ENCODE results near the gene TFF2. TPM values are rescaled to one million over a fixed set of nuclear protein-coding genes. Genes with fewer than 3 reads are reported as not detected.

TFF2 gene
- polyA plus RNA-seq, 4 donors: 0.21 to 5.0 (median 1.4) TPM; not detected in 1

GRCh38 chr21:42349420-42350317 lies 1.1 kb downstream of the TFF2 start:
- H3K36me3 ChIP-seq (ENCODE audit: control insufficient read depth in 3 of 3, insufficient read depth in 2 of 3, low read depth in 1 of 3, low read length in 3 of 3): no peaks in the 10 kb centered on the region
- H3K9me3 ChIP-seq (ENCODE audit: control insufficient read depth in 2 of 2, insufficient read depth in 1 of 2, low read depth in 1 of 2, low read length in 1 of 2): peaks cover 0 to 7% of the 10 kb centered on the region in 2 donors
- FAIRE-seq (no peak), DNase-seq (no peak)
- 83 to 87% (median 84%) methylated on average over 14 of the region's 14 CpGs for WGBS, 3 donors
- no peaks in the 10 kb centered on the region for H3K27me3 ChIP-seq (ENCODE audit: control insufficient read depth in 3 of 3, insufficient read depth in 3 of 3, low read length in 3 of 3)
- H3K4me1 ChIP-seq (ENCODE audit: control insufficient read depth in 3 of 3, insufficient read depth in 2 of 3, low read depth in 1 of 3, low read length in 2 of 3): peaks cover 0 to 7% (median 0%) of the 10 kb centered on the region in 3 donors
- no peak overlapping the region for H3K4me3 ChIP-seq (ENCODE audit: low read depth in 1 of 3, low read length in 3 of 3)
- H3K27ac ChIP-seq (ENCODE audit: low read depth in 1 of 3, low read length in 2 of 3): no peak overlapping the region

DNA sequence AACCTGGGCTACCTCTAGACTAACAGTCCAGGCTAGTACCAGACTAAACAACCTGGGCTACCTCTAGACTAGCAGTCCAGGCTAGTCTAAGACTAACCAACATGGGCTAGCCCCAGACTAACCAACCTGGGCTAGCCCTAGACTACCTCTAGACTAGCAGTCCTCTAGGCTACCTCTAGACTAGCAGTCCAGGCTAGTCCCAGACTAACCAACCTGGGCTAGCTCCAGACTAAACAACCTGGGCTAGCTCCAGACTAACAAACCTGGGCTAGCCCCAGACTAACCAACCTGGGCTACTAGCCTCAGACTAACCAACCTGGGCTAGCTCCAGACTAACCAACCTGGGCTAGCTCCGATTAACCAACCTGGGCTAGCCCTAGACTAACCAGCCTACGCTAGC lies 2.0 kb downstream of the TFF2 start:
- Histone ChIP-seq H3K36me3 (ENCODE audit: control insufficient read depth in 3 of 3, insufficient read depth in 2 of 3, low read depth in 1 of 3, low read length in 3 of 3) (no peaks in the 10 kb centered on the region), H3K4me3 (ENCODE audit: low read depth in 1 of 3, low read length in 3 of 3) (no peak overlapping the region), H3K9me3 (ENCODE audit: control insufficient read depth in 2 of 2, insufficient read depth in 1 of 2, low read depth in 1 of 2, low read length in 1 of 2) (peaks cover 0 to 2% of the 10 kb centered on the region in 2 donors), H3K27me3 (ENCODE audit: control insufficient read depth in 3 of 3, insufficient read depth in 3 of 3, low read length in 3 of 3) (no peaks in the 10 kb centered on the region), H3K27ac (ENCODE audit: low read depth in 1 of 3, low read length in 2 of 3) (no peak overlapping the region), H3K4me1 (ENCODE audit: control insufficient read depth in 3 of 3, insufficient read depth in 2 of 3, low read depth in 1 of 3, low read length in 2 of 3) (peaks cover 0 to 7% (median 0%) of the 10 kb centered on the region in 3 donors)
- FAIRE-seq: no peak
- WGBS, 3 donors: 97 to 100% (median 98%) methylated on average over 2 of the region's 2 CpGs
- DNase-seq: no peak

DNA sequence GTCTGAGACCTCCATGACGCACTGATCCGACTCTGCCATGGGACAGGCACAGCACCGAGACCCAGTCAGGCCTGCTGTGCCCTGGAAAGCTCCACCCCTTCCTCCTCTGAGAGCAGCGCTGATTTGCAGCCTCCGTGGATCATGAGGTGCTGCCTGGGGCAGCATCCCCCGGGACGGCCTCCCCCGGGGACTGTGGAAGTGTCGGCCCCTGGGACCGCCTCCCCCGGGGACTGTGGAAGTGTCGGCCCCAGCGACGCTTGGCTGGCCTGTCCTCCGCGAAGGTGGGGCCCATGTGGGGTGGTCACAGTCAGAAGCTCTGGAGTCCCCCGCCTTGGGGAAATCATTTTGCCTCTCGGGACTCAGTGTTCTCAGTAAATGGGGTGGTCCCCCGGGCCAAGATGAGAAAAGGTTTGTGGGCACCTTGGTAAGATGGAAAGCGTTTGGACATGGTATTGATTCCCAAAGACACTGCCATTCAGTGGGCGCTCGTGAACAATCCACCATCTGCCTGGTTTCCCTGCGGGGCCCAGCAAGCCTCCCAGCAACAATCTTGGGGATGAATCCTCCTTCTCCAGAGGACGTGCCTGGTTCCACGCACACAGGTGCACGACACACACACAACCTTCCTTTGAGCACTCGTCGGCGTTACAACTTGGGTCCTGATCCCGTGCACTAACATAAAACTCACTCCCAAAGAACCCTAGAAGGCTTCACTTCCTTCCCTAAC lies 3.0 kb downstream of the TFF2 start:
- FAIRE-seq: no peak
- DNase-seq: no peak
- H3K27ac ChIP-seq (ENCODE audit: low read depth in 1 of 3, low read length in 2 of 3): no peak overlapping the region
- H3K9me3 ChIP-seq (ENCODE audit: control insufficient read depth in 2 of 2, insufficient read depth in 1 of 2, low read depth in 1 of 2, low read length in 1 of 2): no peaks in the 10 kb centered on the region
- H3K4me3 ChIP-seq (ENCODE audit: low read depth in 1 of 3, low read length in 3 of 3): no peak overlapping the region
- H3K27me3 ChIP-seq (ENCODE audit: control insufficient read depth in 3 of 3, insufficient read depth in 3 of 3, low read length in 3 of 3): no peaks in the 10 kb centered on the region
- peaks cover 0 to 7% (median 0%) of the 10 kb centered on the region in 3 donors for H3K4me1 ChIP-seq (ENCODE audit: control insufficient read depth in 3 of 3, insufficient read depth in 2 of 3, low read depth in 1 of 3, low read length in 2 of 3)
- H3K36me3 ChIP-seq (ENCODE audit: control insufficient read depth in 3 of 3, insufficient read depth in 2 of 3, low read depth in 1 of 3, low read length in 3 of 3): no peaks in the 10 kb centered on the region
- WGBS, 3 donors: 89 to 93% (median 89%) methylated on average over 29 to 30 of the region's 30 CpGs

- Histone ChIP-seq H3K4me3 (ENCODE audit: low read depth in 1 of 3, low read length in 3 of 3) (no peak overlapping the region), H3K27ac (ENCODE audit: low read depth in 1 of 3, low read length in 2 of 3) (no peak overlapping the region), H3K36me3 (ENCODE audit: control insufficient read depth in 3 of 3, insufficient read depth in 2 of 3, low read depth in 1 of 3, low read length in 3 of 3) (no peaks in the 10 kb centered on the region), H3K4me1 (ENCODE audit: control insufficient read depth in 3 of 3, insufficient read depth in 2 of 3, low read depth in 1 of 3, low read length in 2 of 3) (peaks cover 0 to 7% (median 0%) of the 10 kb centered on the region in 3 donors), H3K27me3 (ENCODE audit: control insufficient read depth in 3 of 3, insufficient read depth in 3 of 3, low read length in 3 of 3) (no peaks in the 10 kb centered on the region), H3K9me3 (ENCODE audit: control insufficient read depth in 2 of 2, insufficient read depth in 1 of 2, low read depth in 1 of 2, low read length in 1 of 2) (no peaks in the 10 kb centered on the region)
- 89 to 92% (median 90%) methylated on average over 30 of the region's 30 CpGs for WGBS, 3 donors
- DNase-seq (no peak), FAIRE-seq (no peak)
These were observed 3.8 kb downstream of the TFF2 start for GRCh38 chr21:42346866-42347600.

- Histone ChIP-seq H3K4me3 (ENCODE audit: low read depth in 1 of 3, low read length in 3 of 3) (no peak overlapping the region), H3K36me3 (ENCODE audit: control insufficient read depth in 3 of 3, insufficient read depth in 2 of 3, low read depth in 1 of 3, low read length in 3 of 3) (no peaks in the 10 kb centered on the region), H3K27me3 (ENCODE audit: control insufficient read depth in 3 of 3, insufficient read depth in 3 of 3, low read length in 3 of 3) (no peaks in the 10 kb centered on the region), H3K27ac (ENCODE audit: low read depth in 1 of 3, low read length in 2 of 3) (no peak overlapping the region), H3K9me3 (ENCODE audit: control insufficient read depth in 2 of 2, insufficient read depth in 1 of 2, low read depth in 1 of 2, low read length in 1 of 2) (no peaks in the 10 kb centered on the region), H3K4me1 (ENCODE audit: control insufficient read depth in 3 of 3, insufficient read depth in 2 of 3, low read depth in 1 of 3, low read length in 2 of 3) (peaks cover 0 to 7% (median 0%) of the 10 kb centered on the region in 3 donors)
- WGBS, 3 donors: 91 to 92% (median 91%) methylated on average over 9 of the region's 9 CpGs
- no peak for DNase-seq
- no peak for FAIRE-seq
These were observed 4.4 kb downstream of the TFF2 start for GRCh38 chr21:42346441-42346840.

DNA sequence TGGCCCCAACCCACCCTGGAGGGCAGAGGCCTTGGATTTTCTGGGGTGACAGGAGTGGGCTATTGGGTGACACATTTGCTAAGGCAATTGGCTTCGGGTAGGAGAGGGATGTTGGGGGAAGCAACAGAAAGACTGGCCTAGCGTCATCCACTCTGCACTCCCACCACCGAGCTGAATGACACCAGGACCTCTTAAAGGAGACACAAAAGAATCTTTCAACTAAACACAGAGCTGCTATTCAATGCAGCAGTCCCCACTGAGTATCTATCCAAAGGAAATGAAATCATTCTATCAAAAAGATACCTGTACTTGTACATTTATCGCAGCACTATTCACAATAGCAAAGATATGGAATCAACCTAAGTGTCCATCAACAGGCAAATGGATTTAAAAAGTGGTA lies 6.2 kb downstream of the TFF2 start:
- Histone ChIP-seq H3K4me3 (ENCODE audit: low read depth in 1 of 3, low read length in 3 of 3) (no peak overlapping the region), H3K9me3 (ENCODE audit: control insufficient read depth in 2 of 2, insufficient read depth in 1 of 2, low read depth in 1 of 2, low read length in 1 of 2) (no peaks in the 10 kb centered on the region), H3K27me3 (ENCODE audit: control insufficient read depth in 3 of 3, insufficient read depth in 3 of 3, low read length in 3 of 3) (no peaks in the 10 kb centered on the region), H3K36me3 (ENCODE audit: control insufficient read depth in 3 of 3, insufficient read depth in 2 of 3, low read depth in 1 of 3, low read length in 3 of 3) (no peaks in the 10 kb centered on the region), H3K4me1 (ENCODE audit: control insufficient read depth in 3 of 3, insufficient read depth in 2 of 3, low read depth in 1 of 3, low read length in 2 of 3) (no peaks in the 10 kb centered on the region), H3K27ac (ENCODE audit: low read depth in 1 of 3, low read length in 2 of 3) (no peak overlapping the region)
- WGBS, 3 donors: 70 to 86% (median 83%) methylated on average over 4 of the region's 4 CpGs
- DNase-seq: no peak
- no peak for FAIRE-seq

- Histone ChIP-seq H3K4me1 (ENCODE audit: control insufficient read depth in 3 of 3, insufficient read depth in 2 of 3, low read depth in 1 of 3, low read length in 2 of 3) (no peaks in the 10 kb centered on the region), H3K36me3 (ENCODE audit: control insufficient read depth in 3 of 3, insufficient read depth in 2 of 3, low read depth in 1 of 3, low read length in 3 of 3) (no peaks in the 10 kb centered on the region), H3K9me3 (ENCODE audit: control insufficient read depth in 2 of 2, insufficient read depth in 1 of 2, low read depth in 1 of 2, low read length in 1 of 2) (no peaks in the 10 kb centered on the region), H3K27me3 (ENCODE audit: control insufficient read depth in 3 of 3, insufficient read depth in 3 of 3, low read length in 3 of 3) (no peaks in the 10 kb centered on the region), H3K27ac (ENCODE audit: low read depth in 1 of 3, low read length in 2 of 3) (no peak overlapping the region), H3K4me3 (ENCODE audit: low read depth in 1 of 3, low read length in 3 of 3) (no peak overlapping the region)
- WGBS, 3 donors: 89 to 93% (median 89%) methylated on average over 11 of the region's 11 CpGs
- DNase-seq (no peak), FAIRE-seq (no peak)
These were observed 6.8 kb downstream of the TFF2 start for GRCh38 chr21:42343963-42344510.

- H3K4me1 ChIP-seq (ENCODE audit: control insufficient read depth in 3 of 3, insufficient read depth in 2 of 3, low read depth in 1 of 3, low read length in 2 of 3): peaks cover 0 to under 1% (median 0%) of the 10 kb centered on the region in 3 donors
- no peak overlapping the region for H3K27ac ChIP-seq (ENCODE audit: low read depth in 1 of 3, low read length in 2 of 3)
- 86 to 93% (median 93%) methylated on average over 6 of the region's 6 CpGs for WGBS, 3 donors
- DNase-seq (no peak), FAIRE-seq (no peak)
- H3K36me3 ChIP-seq (ENCODE audit: control insufficient read depth in 3 of 3, insufficient read depth in 2 of 3, low read depth in 1 of 3, low read length in 3 of 3): no peaks in the 10 kb centered on the region
- no peaks in the 10 kb centered on the region for H3K27me3 ChIP-seq (ENCODE audit: control insufficient read depth in 3 of 3, insufficient read depth in 3 of 3, low read length in 3 of 3)
- no peak overlapping the region for H3K4me3 ChIP-seq (ENCODE audit: low read depth in 1 of 3, low read length in 3 of 3)
- H3K9me3 ChIP-seq (ENCODE audit: control insufficient read depth in 2 of 2, insufficient read depth in 1 of 2, low read depth in 1 of 2, low read length in 1 of 2): no peaks in the 10 kb centered on the region
These were observed 7.2 kb downstream of the TFF2 start for GRCh38 chr21:42343556-42343955.

All from small intestine (tissue), 7 donors.